ENCODE data around the gene PKD1L1. TPM values are rescaled to one million over a fixed set of nuclear protein-coding genes. Genes with fewer than 3 reads are reported as not detected.

Gene PKD1L1
- total and polyA plus RNA-seq, 2 donors (not counting 1 experiment from before 2014, with no cell fraction given) = 0.59 to 0.70 TPM

DNA sequence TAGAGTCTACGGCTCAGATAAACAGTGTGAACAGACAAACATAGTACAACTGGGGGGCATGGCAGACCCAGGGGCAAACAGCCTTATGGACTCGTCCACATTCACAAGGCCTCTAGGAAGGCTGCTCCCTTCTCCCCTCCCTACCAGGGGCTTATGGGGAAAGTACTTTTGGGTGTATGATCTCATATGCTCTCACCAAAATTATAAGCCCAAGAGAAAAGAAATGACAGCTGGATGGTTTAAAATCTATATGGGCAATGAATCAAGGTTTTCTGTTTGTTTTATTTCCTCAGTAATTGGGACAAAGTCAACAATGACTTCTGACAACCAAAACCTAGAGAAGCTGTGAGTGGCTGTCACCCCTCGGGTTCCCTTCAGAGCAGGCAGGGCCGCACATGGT, 144.4 kb downstream of the PKD1L1 start:
- H3K9ac ChIP-seq (ENCODE audit: low read length) = no peak overlapping the region
- no peaks in the 10 kb centered on the region for H3K27me3 ChIP-seq (replicated peaks in 1 of 4; ENCODE audit: control extremely low read depth in 1 of 4, control insufficient read depth in 3 of 4, insufficient read depth in 4 of 4, low read length in 3 of 4)
- Mint-ChIP-seq H3K27ac (no peak overlapping the region), H3K4me1 (peaks cover 23% of the 10 kb centered on the region), H3K9me3 (ENCODE audit: insufficient read depth) (no peaks in the 10 kb centered on the region), H3K27me3 (no peaks in the 10 kb centered on the region), H3K4me3 (no peak overlapping the region)
- H3K4me3 ChIP-seq (ENCODE audit: control extremely low read depth in 1 of 5, extremely low read depth in 1 of 5, insufficient read depth in 1 of 5, low read depth in 2 of 5, low read length in 4 of 5) = no peak overlapping the region
- H3K79me2 ChIP-seq (ENCODE audit: control insufficient read depth, insufficient read depth, low read length) = no peaks in the 10 kb centered on the region
- no peaks in the 10 kb centered on the region for H3K36me3 ChIP-seq (replicated peaks in 1 of 2; ENCODE audit: control extremely low read depth in 1 of 2, control insufficient read depth in 1 of 2, extremely low read depth in 1 of 2, insufficient read depth in 2 of 2, low read length in 1 of 2)
- H3K4me1 ChIP-seq (ENCODE audit: control insufficient read depth in 2 of 2, insufficient read depth in 2 of 2, low read length in 2 of 2) = peaks cover 15 to 16% of the 10 kb centered on the region in 2 donors
- no CpG with 5 or more reads among the region's 4 CpGs for WGBS (ENCODE audit: insufficient coverage)
- H3K9me3 ChIP-seq (ENCODE audit: control extremely low read depth in 1 of 3, control insufficient read depth in 2 of 3, insufficient read depth in 1 of 3, low read length in 2 of 3) = no peaks in the 10 kb centered on the region
- H3K4me2 ChIP-seq (replicated peaks; ENCODE audit: low read depth, low read length, poor library complexity, severe bottlenecking) = no peak overlapping the region
- ATAC-seq (ENCODE audit: low read depth) = no peak
- no peak overlapping the region for H3K27ac ChIP-seq (ENCODE audit: low read length in 2 of 2)
- no peak for DNase-seq
- intact Hi-C loops (cut with micrococcal nuclease) = no loop called here
- TF ChIP-seq, protein P1, sequence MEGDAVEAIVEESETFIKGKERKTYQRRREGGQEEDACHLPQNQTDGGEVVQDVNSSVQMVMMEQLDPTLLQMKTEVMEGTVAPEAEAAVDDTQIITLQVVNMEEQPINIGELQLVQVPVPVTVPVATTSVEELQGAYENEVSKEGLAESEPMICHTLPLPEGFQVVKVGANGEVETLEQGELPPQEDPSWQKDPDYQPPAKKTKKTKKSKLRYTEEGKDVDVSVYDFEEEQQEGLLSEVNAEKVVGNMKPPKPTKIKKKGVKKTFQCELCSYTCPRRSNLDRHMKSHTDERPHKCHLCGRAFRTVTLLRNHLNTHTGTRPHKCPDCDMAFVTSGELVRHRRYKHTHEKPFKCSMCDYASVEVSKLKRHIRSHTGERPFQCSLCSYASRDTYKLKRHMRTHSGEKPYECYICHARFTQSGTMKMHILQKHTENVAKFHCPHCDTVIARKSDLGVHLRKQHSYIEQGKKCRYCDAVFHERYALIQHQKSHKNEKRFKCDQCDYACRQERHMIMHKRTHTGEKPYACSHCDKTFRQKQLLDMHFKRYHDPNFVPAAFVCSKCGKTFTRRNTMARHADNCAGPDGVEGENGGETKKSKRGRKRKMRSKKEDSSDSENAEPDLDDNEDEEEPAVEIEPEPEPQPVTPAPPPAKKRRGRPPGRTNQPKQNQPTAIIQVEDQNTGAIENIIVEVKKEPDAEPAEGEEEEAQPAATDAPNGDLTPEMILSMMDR (IDR thresholded peaks at IDR 0.05) = no peak
- no peak for TF ChIP-seq EZH2 (IDR thresholded peaks at IDR 0.05; ENCODE audit: borderline replicate concordance, insufficient read depth, low read depth, low read length, poor library complexity, severe bottlenecking)
- ChIA-PET POLR2A (interaction anchor here (0.5 kb wide), 1 partner anchor 381 kb away, joined by 3 read pairs; no protein-coding TSS in a partner anchor), CTCF (no interaction called here)
- H4K20me1 ChIP-seq (ENCODE audit: control insufficient read depth, insufficient read depth, low read length, poor library complexity, severe bottlenecking) = no peaks in the 10 kb centered on the region
- H2AFZ ChIP-seq (ENCODE audit: insufficient read depth, low read depth, low read length, poor library complexity, severe bottlenecking) = no peak overlapping the region

DNA sequence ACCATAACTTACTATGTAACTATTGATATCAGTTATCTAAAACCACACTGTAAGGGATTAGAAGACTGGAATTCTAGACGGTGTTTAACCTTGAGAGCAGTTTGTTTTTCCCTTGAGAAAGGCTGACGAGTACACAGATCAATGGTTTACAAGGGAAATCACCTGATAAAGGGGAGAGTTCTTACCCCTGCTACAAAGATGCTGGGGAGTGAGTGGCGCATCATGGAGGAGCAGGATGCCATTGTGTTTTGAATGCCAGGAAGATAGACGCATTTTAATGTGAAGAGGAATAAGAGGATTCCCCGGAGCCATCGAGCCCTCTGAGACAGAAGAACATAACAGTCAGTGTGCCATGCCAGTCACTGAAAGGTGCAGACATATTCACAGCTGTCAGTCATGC, 145.2 kb downstream of the PKD1L1 start:
- H3K36me3 ChIP-seq (replicated peaks in 1 of 2; ENCODE audit: control extremely low read depth in 1 of 2, control insufficient read depth in 1 of 2, extremely low read depth in 1 of 2, insufficient read depth in 2 of 2, low read length in 1 of 2) = no peaks in the 10 kb centered on the region
- WGBS (ENCODE audit: insufficient coverage) = 98% methylated on average over 5 of the region's 6 CpGs
- no peak overlapping the region for H2AFZ ChIP-seq (ENCODE audit: insufficient read depth, low read depth, low read length, poor library complexity, severe bottlenecking)
- Mint-ChIP-seq H3K4me3 (no peak overlapping the region), H3K27me3 (no peaks in the 10 kb centered on the region), H3K27ac (no peak overlapping the region), H3K9me3 (ENCODE audit: insufficient read depth) (no peaks in the 10 kb centered on the region), H3K4me1 (peaks cover 17% of the 10 kb centered on the region)
- ChIA-PET CTCF (no interaction called here), POLR2A (no interaction called here)
- intact Hi-C loops (cut with micrococcal nuclease) = no loop called here
- H4K20me1 ChIP-seq (ENCODE audit: control insufficient read depth, insufficient read depth, low read length, poor library complexity, severe bottlenecking) = no peaks in the 10 kb centered on the region
- no peak overlapping the region for H3K27ac ChIP-seq (ENCODE audit: low read length in 2 of 2)
- no peaks in the 10 kb centered on the region for H3K79me2 ChIP-seq (ENCODE audit: control insufficient read depth, insufficient read depth, low read length)
- H3K9me3 ChIP-seq (ENCODE audit: control extremely low read depth in 1 of 3, control insufficient read depth in 2 of 3, insufficient read depth in 1 of 3, low read length in 2 of 3) = no peaks in the 10 kb centered on the region
- no peak overlapping the region for H3K9ac ChIP-seq (ENCODE audit: low read length)
- no peaks in the 10 kb centered on the region for H3K27me3 ChIP-seq (replicated peaks in 1 of 4; ENCODE audit: control extremely low read depth in 1 of 4, control insufficient read depth in 3 of 4, insufficient read depth in 4 of 4, low read length in 3 of 4)
- ATAC-seq (ENCODE audit: low read depth) (no peak), DNase-seq (no peak)
- TF ChIP-seq, protein P1 (IDR thresholded peaks at IDR 0.05) = no peak
- TF ChIP-seq EZH2 (IDR thresholded peaks at IDR 0.05; ENCODE audit: borderline replicate concordance, insufficient read depth, low read depth, low read length, poor library complexity, severe bottlenecking) = no peak
- no peak overlapping the region for H3K4me2 ChIP-seq (replicated peaks; ENCODE audit: low read depth, low read length, poor library complexity, severe bottlenecking)
- peaks cover 10 to 11% of the 10 kb centered on the region in 2 donors for H3K4me1 ChIP-seq (ENCODE audit: control insufficient read depth in 2 of 2, insufficient read depth in 2 of 2, low read length in 2 of 2)
- no peak overlapping the region for H3K4me3 ChIP-seq (ENCODE audit: control extremely low read depth in 1 of 5, extremely low read depth in 1 of 5, insufficient read depth in 1 of 5, low read depth in 2 of 5, low read length in 4 of 5)

Measured in B cell (primary cell).